Suppressor macrophage treated with lipopolysaccharide for 4 hours (primary cell): ENCODE measurements around the gene SPPL2C.
"Not testable (repeated sequence)": the region's sequence is repeated elsewhere in the genome, so short reads cannot be mapped to it uniquely, and the experiment has no call there.

Experiments
- DNase-seq: peaks from one replicate; pipeline ENCODE4 v3.0.0-alpha.2; 2020

The SPPL2C gene

GRCh38 chr17:45851022-45851421 lies 6.3 kb downstream of the SPPL2C start:
- no peak for DNase-seq

- DNase-seq = no peak
Measured at GRCh38 chr17:45851464-45851863, 6.8 kb downstream of the SPPL2C start.

GRCh38 chr17:45851873-45852272 lies 7.2 kb downstream of the SPPL2C start:
- no peak for DNase-seq

GRCh38 chr17:45852535-45853297 lies 8.0 kb downstream of the SPPL2C start:
- DNase-seq = peak; percentile 65

- DNase-seq = no peak
Measured at GRCh38 chr17:45854209-45854608, 9.5 kb downstream of the SPPL2C start.

- DNase-seq = no peak
Measured at GRCh38 chr17:45855691-45856336, 11.1 kb downstream of the SPPL2C start.

DNA sequence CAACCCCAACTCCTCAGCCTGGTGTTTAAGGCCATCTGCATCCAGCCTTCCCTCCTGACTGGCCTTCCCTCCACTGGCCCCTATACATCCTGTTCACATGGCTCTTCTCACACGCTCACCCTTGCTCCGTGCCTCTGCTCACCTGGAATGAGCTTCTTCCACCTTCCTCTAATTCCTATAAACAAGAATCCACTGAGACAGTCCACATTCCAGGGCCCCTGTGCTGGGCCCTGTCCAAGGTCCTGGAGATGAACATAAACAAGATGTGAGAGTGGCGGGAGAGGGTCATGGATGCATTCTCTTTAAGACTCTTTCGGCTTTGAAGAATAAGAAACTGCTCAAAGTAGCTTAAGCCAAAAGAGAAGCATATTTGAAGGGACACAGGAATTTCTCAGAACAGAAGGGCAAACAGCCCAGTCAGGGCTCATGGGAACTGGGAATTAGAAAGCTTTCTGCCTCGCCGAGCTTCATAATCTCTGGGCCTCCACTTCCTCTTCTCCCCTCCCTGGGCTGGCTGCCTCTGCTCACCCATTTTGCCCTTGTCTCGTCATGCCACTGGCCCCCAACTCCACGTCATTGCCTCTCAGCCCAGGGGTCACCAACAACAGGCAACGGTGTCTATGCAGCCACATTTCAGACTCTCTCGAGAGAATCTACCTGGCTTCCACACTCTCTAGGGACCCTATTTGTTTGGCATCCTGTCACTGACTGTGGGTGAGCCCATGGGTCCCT lies 13.5 kb downstream of the SPPL2C start:
- peak; percentile 6 for DNase-seq

GRCh38 chr17:45861165-45861564 lies 16.5 kb downstream of the SPPL2C start:
- no peak for DNase-seq

- not testable (repeated sequence) for DNase-seq
Measured at GRCh38 chr17:45862127-45862526, 17.4 kb downstream of the SPPL2C start.

DNA sequence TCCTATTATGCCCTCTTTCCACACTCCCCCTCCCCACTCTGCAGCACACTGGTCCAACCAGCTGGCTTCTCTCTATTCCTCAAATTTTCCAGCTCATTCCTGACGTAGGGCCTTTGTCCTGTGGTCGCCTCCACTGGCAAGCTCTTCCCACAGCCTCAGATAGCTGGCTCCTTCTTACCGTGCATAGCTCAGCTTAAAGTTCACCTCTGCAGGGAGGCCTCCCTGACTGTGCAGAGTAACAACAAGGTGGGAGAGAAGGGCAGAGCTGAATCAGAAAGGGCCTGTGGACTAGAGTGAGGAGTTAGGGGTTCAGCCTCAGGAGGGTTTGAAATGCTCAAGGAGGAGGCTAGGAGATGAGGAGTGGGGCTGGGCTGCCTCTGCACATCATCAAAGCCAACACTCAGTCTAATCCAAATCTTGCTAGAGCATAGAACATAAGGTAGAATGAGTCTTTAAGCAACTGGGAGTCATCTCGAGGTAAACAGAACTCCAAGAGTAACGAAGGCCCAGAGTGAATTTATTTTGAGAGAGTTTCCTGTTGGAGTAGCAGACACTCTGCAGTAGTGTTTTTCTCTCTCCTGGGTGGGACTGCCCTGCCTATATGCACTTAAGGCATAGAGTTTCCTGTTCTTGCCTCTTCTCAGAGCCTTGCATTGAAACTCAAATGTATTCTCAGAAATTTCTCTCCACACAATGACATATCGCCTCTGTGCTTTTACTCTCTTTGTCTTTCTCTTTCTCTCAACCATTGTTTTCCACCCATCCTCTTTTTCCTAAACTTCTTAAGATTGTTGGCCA lies 19.4 kb downstream of the SPPL2C start:
- no peak for DNase-seq

DNA sequence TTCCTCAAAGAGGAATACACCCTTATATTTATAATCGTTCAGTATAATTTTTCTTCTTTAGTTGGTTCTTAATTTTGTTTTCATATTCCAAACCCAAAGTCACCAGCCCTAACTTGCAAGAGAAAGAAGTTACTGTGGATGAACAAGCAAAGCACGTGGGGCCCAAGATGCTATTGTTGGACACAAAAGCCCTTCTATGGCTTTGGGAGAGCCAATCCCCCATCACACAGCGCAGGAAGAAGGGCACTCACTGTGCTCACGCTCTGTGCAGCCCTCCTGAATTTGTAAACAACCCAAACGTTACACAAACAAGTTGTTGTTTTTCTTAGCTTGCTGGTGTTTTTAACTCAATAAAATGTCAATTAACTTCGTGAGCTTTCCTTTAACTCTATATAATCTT lies 22.5 kb downstream of the SPPL2C start:
- DNase-seq = no peak

DNA sequence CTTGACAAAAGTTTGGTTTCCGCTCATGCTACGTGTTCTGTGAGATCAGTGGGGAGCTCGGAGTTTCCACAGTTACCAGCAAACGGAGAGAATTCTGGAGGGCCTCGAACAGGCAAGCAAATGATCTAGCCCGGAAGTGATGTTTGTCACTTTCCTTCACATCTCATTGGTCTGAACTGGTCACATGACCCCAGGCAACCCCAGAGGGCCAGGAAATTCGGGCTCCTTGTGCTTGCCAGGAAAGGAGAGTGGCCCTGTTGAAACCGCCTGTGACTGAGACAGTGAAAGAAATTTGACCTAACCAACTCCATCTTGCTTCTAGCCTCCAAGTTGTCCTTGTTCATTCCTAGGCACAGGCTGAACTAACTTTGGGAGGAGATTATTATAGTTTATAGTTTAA lies 23.0 kb downstream of the SPPL2C start:
- no peak for DNase-seq

DNA sequence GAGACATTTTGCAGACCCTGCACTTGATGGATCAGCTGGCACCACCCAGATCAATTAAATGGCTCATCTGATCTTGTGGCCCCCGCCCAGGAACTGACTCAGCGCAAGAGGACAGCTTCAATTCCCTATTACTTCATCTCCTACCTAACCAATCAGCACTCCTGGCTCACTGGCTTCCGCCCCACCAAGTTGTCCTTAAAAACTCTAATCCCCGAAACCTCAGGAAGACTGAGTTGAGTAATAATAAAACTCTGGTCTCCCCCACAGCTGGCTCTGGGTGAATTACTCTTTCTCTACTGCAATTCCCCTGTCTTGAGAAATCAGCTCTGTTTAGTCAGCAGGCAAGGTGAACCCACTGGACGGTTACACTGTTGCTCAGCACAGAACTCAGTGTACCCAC lies 23.6 kb downstream of the SPPL2C start:
- no peak for DNase-seq

GRCh38 chr17:45869676-45870341 lies 25.1 kb downstream of the SPPL2C start:
- peak; percentile 6 for DNase-seq

DNA sequence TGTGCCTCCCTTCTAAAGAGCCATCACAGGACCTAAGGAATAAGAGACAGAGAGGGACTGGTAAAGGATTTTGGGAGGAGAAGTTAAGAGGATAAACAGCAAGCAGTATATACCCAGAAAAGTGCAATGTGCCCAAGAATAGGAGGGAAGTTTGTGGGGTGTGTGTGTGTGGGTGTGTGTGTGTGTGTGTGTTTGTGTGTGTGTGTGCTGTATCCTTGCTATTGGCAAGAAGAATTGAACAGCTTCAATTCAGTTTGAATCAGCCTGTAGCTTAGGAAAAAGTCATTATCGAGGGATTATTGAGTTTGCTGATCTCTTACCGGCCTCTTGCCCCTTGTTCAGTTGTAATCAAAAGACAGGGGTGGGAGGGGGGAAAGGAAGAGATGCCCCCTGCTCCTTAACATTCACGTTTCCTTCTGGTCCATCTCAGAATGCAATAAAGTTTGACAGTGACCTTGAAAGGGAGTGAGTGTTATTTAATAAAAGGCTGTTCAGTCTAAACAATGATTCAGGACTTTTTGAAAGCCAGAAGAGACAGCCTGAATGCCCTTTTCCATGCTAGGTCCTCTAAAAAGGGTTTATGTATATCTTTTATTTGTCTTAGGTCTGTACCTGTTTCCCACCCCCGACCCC lies 25.8 kb downstream of the SPPL2C start:
- no peak for DNase-seq

DNA sequence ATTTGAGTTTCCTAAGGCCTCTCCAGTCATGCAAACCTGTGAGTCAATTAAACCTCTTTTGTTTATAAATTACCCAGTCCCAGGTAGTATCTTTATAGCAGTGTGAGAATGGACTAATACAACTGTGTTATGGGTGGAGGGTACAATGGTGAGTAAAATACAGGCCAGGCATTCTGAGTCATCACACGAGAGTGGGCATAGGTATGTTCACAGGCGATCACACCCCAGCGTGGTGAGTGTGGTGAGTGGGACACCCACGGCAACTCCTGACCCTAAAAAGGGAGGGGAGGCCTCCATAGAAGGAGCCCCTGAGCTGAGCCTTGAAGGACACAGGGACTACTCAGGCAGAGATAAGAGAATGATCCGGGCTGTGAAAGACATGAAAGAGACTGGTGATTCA lies 27.0 kb downstream of the SPPL2C start:
- DNase-seq = no peak

- DNase-seq = no peak
Measured at GRCh38 chr17:45873728-45874127, 29.0 kb downstream of the SPPL2C start.

DNA sequence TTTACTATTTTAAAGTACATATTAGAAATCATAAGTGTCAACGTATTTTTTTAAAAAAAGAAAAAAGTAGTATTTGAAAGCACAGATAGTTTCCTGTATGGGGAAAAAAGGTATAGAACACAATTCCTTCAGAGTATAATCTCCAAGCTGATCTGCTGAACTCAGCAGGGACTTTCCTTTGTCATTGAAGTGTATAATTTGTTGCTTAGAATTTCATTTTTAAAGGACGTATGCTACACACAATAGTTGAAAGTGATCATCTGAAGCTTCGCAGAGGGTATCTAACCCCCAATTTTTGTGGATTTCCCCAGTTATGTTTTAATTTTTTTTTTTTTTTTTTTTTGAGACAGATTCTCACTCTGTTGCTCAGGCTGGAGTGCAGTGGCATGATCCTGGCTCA lies 29.5 kb downstream of the SPPL2C start:
- DNase-seq = no peak

GRCh38 chr17:45876539-45876938 lies 31.9 kb downstream of the SPPL2C start:
- DNase-seq = no peak

GRCh38 chr17:45877467-45877866 lies 32.8 kb downstream of the SPPL2C start:
- DNase-seq = no peak

DNA sequence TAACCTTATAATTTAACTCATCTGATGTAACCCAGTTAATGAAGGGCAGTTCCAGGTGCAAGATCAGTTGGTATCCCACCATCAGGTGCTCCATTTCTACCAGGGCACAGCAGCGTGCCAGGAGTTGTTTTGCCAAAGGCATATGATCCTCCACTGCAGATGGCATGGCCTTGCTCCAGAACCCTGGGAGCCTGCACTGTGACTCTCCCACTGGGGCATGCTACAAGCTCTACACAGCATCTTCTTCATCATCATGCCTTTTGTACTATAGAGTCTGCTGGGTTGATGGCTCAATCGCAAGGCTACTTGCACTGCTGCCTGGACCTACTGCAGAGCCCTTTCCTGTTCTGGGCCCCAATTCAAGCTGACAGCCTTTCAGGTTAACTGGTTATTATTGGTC lies 38.4 kb downstream of the SPPL2C start:
- DNase-seq = no peak

DNA sequence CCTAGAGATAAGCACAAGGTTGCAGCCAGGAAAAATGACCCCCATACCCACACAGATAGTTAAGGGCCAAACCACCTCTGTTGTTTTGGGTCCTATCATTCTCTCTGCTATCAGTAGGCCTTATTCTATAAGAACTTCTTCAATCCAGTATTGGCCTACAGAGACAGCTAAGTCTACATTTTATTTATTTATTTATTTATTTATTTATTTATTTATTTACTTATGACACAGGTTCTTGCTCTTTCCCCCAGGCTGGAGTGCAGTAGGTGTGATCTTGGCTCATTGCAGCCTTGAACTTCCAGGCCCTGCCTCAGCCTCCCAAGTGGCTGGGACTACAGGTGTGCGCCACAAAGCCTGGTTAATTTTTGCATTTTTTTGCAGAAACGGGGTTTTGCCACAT lies 42.2 kb downstream of the SPPL2C start:
- no peak for DNase-seq
